IMR-90 (cell line): ENCODE results near the gene TAF3. TPM values are rescaled to one million over a fixed set of nuclear protein-coding genes. Genes with fewer than 3 reads are reported as not detected.

Source experiments
- ATAC-seq: fragments of 200-7000 bp; cut with Tn5 transposase; 2 replicates; pipeline ENCODE4 v1.9.1; 2020; ENCODE audit warnings: low read depth, mild to moderate bottlenecking, moderate library complexity
- BruUV-seq: library from RNA; stranded (reverse); fragments of 400-500 nt; replicated peaks from 2 replicates; lab custom pipeline; 2021; lab: Mats Ljungman, UMichigan
- CTCF ChIA-PET: fragments of 300-600 bp; formaldehyde crosslinking; extraction: SDS; loops from one replicate; lab custom pipeline; 2021; ENCODE audit warnings: antibody characterized with exemption; lab: Yijun Ruan, JAX
- POLR2A ChIA-PET: fragments of 300-600 bp; sonication (Branson Sonifier 250); formaldehyde crosslinking; loops from one replicate; lab custom pipeline; 2022; ENCODE audit warnings: antibody characterized with exemption; ENCODE audit not compliant: unreplicated experiment; lab: Charles Lee
- DNase-seq: peaks from one replicate; pipeline ENCODE4 v3.0.0; 2013
- H2AFZ ChIP-seq: replicated peaks from 2 replicates; pipeline ENCODE3; 2013; ENCODE audit warnings: low read length, mild to moderate bottlenecking; ENCODE audit not compliant: poor library complexity
- H2AK5ac ChIP-seq: 2 replicates; pipeline ENCODE4 v1.6.1; 2013; ENCODE audit warnings: low read depth, low read length, inconsistent platforms
- H2AK9ac ChIP-seq: replicated peaks from 2 replicates; pipeline ENCODE3; 2013; ENCODE audit warnings: mild to moderate bottlenecking, low read depth, low read length, moderate library complexity; ENCODE audit not compliant: poor library complexity
- H2BK120ac ChIP-seq: 2 replicates; pipeline ENCODE4 v1.6.1; 2013; ENCODE audit warnings: low read depth, low read length, inconsistent platforms
- H2BK15ac ChIP-seq: 3 replicates; pipeline ENCODE4 v1.6.1; 2013; ENCODE audit warnings: low read depth, low read length, inconsistent platforms
- H2BK20ac ChIP-seq: 2 replicates; pipeline ENCODE4 v1.6.1; 2013; ENCODE audit warnings: low read depth, mild to moderate bottlenecking, inconsistent platforms, low read length, moderate library complexity
- H2BK5ac ChIP-seq: 2 replicates; pipeline ENCODE4 v1.6.1; 2013; ENCODE audit warnings: mild to moderate bottlenecking, low read depth, low read length, inconsistent platforms; ENCODE audit not compliant: poor library complexity, severe bottlenecking
- H3K14ac ChIP-seq: replicated peaks from 2 replicates; pipeline ENCODE4 v1.6.1; 2013; ENCODE audit warnings: low read depth, low read length, inconsistent platforms
- H3K18ac ChIP-seq: 2 replicates; pipeline ENCODE4 v1.6.1; 2013; ENCODE audit warnings: low read depth, low read length, control low read depth
- H3K23ac ChIP-seq: 2 replicates; pipeline ENCODE4 v1.6.1; 2013; ENCODE audit warnings: low read depth, low read length, inconsistent platforms
- H3K27ac ChIP-seq: 2 replicates; pipeline ENCODE4 v1.5.1; 2013; ENCODE audit warnings: mild to moderate bottlenecking, control low read depth, low read length; ENCODE audit not compliant: insufficient read depth
- H3K27me3 ChIP-seq: 2 replicates; pipeline ENCODE4 v1.6.1; 2013; ENCODE audit warnings: low read length; ENCODE audit not compliant: control insufficient read depth, insufficient read depth
- H3K36me3 ChIP-seq: 2 replicates; pipeline ENCODE4 v1.6.1; 2013; ENCODE audit warnings: low read length, mixed read lengths; ENCODE audit not compliant: control insufficient read depth, insufficient read depth
- H3K4ac ChIP-seq: 2 replicates; pipeline ENCODE4 v1.6.1; 2013; ENCODE audit warnings: low read depth, low read length, inconsistent platforms
- H3K4me1 ChIP-seq: 2 replicates; pipeline ENCODE4 v1.6.1; 2013; ENCODE audit warnings: low read length, mixed read lengths; ENCODE audit not compliant: control insufficient read depth, insufficient read depth
- H3K4me2 ChIP-seq: 2 replicates; pipeline ENCODE4 v1.6.1; 2013; ENCODE audit warnings: low read depth, mild to moderate bottlenecking, control low read depth, low read length, moderate library complexity
- H3K4me3 ChIP-seq: 2 replicates; pipeline ENCODE4 v1.5.1; 2013; ENCODE audit warnings: low read depth, mild to moderate bottlenecking, control low read depth, low read length, moderate library complexity; ENCODE audit not compliant: insufficient read depth
- H3K56ac ChIP-seq: 2 replicates; pipeline ENCODE4 v1.6.1; 2013; ENCODE audit warnings: low read length, inconsistent platforms; ENCODE audit not compliant: insufficient read depth; ENCODE audit errors: extremely low read depth
- H3K79me1 ChIP-seq, 2 experiments: 2 replicates each; pipeline ENCODE4 v1.6.1; 2013; ENCODE audit warnings: low read length in 2 of 2, inconsistent platforms in 1 of 2, low read depth in 1 of 2
- H3K9ac ChIP-seq: 2 replicates; pipeline ENCODE4 v1.6.1; 2013; ENCODE audit warnings: low read depth, low read length, control low read depth
- H3K9me1 ChIP-seq: 2 replicates; pipeline ENCODE4 v1.6.1; 2013; ENCODE audit warnings: low read length, inconsistent platforms; ENCODE audit not compliant: insufficient read depth
- H3K9me3 ChIP-seq: 2 replicates; pipeline ENCODE4 v1.6.1; 2013; ENCODE audit warnings: low read length; ENCODE audit not compliant: control insufficient read depth, insufficient read depth
- H4K20me1 ChIP-seq: 2 replicates; pipeline ENCODE4 v1.6.1; 2013; ENCODE audit warnings: low read length, inconsistent platforms; ENCODE audit not compliant: insufficient read depth
- H4K5ac ChIP-seq: 2 replicates; pipeline ENCODE4 v1.6.1; 2013; ENCODE audit warnings: mild to moderate bottlenecking, low read depth, low read length, control low read depth
- H4K8ac ChIP-seq, 2 experiments: 2 replicates each; pipeline ENCODE4 v1.6.1; 2013; ENCODE audit warnings: low read depth in 2 of 2, low read length in 2 of 2, control low read depth in 1 of 2, inconsistent platforms in 1 of 2
- H4K91ac ChIP-seq: 2 replicates; pipeline ENCODE4 v1.6.1; 2013; ENCODE audit warnings: low read depth, low read length, inconsistent platforms; ENCODE audit not compliant: insufficient read depth
- BHLHE40 ChIP-seq: fragments of 150-350 bp; IDR thresholded peaks from 2 replicates; pipeline ENCODE4 v1.6.1; 2016; ENCODE audit warnings: mild to moderate bottlenecking, low read depth, low read length
- CEBPB ChIP-seq: IDR thresholded peaks from 2 replicates; pipeline ENCODE4 v1.6.1; 2012; ENCODE audit warnings: low read depth, low read length, improper control_type of control experiment
- ELK1 ChIP-seq: fragments of 150-350 bp; IDR thresholded peaks from 2 replicates; pipeline ENCODE4 v1.6.1; 2016; ENCODE audit warnings: low read depth, mild to moderate bottlenecking, low read length, moderate library complexity, borderline replicate concordance
- MAFK ChIP-seq: IDR thresholded peaks from 2 replicates; pipeline ENCODE4 v1.6.1; 2012; ENCODE audit warnings: low read depth, low read length, improper control_type of control experiment
- MXI1 ChIP-seq: IDR thresholded peaks from 2 replicates; pipeline ENCODE4 v1.6.1; 2012; ENCODE audit warnings: low read depth, mild to moderate bottlenecking, low read length, moderate library complexity, borderline replicate concordance
- POLR2A ChIP-seq: IDR thresholded peaks from 2 replicates; pipeline ENCODE4 v1.6.1; 2012; ENCODE audit warnings: mild to moderate bottlenecking, low read depth, low read length
- RCOR1 ChIP-seq: IDR thresholded peaks from 2 replicates; pipeline ENCODE4 v1.6.1; 2012; ENCODE audit warnings: mild to moderate bottlenecking, low read length, improper control_type of control experiment; ENCODE audit not compliant: insufficient replicate concordance
- RFX5 ChIP-seq: IDR thresholded peaks from 2 replicates; pipeline ENCODE4 v1.8.0; 2012; ENCODE audit warnings: low read depth, mild to moderate bottlenecking, low read length, moderate library complexity
- SMC3 ChIP-seq: fragments of 150-350 bp; IDR thresholded peaks from 2 replicates; pipeline ENCODE4 v1.6.1; 2016; ENCODE audit warnings: low read depth, mild to moderate bottlenecking, antibody characterized with exemption, low read length, moderate library complexity
- WGBS, 2 experiments: methylation state at CpG; one replicate each; pipeline versions ENCODE4 v1.1.5 to v1.1.7; 2013; ENCODE audit warnings: missing lambda C conversion rate in 2 of 2; ENCODE audit not compliant: insufficient read length in 1 of 2; ENCODE audit errors: extremely low coverage in 2 of 2; 5-methylcytosine and 5-hydroxymethylcytosine counted together
- dilution Hi-C: fragments of 300-500 bp; cut with HindIII; formaldehyde crosslinking; loops from one replicate; pipeline ENCODE4 v1.14.3; 2018; ENCODE audit warnings: low sequenced_read_pairs; ENCODE audit not compliant: unreplicated experiment
- in situ Hi-C: fragments of 300-500 bp; cut with MboI; formaldehyde crosslinking; loops from 3 replicates; pipeline ENCODE4 v1.14.3; 2019; ENCODE audit warnings: low sequenced_read_pairs, inconsistent platforms, mixed read lengths
- intact Hi-C: fragments of 100-400 bp; cut with micrococcal nuclease; formaldehyde crosslinking; loops from 2 replicates; pipeline ENCODE4 v1.10.0; 2022
- polyA plus RNA-seq, 3 experiments: library from polyadenylated mRNA; depleted of rRNA; stranded (reverse); fragments of >200 nt; gene quantifications; 2 replicates each; pipeline ENCODE4 v1.2.3, GENCODE V29; 2012; ENCODE audit warnings: low replicate concordance in 1 of 3
- total RNA-seq: library from RNA; depleted of rRNA; stranded (reverse); fragments of >200 nt; gene quantifications from 2 replicates; pipeline ENCODE4 v1.2.3, GENCODE V29; 2012

TAF3 gene
- total and polyA plus RNA-seq, 2 of the 4 experiments (the other 2 are of a cell fraction), result 1.4 to 2.3 TPM

GRCh38 chr10:7876541-7877127 is 58.3 kb downstream of the TAF3 start:
- Histone ChIP-seq H2AK9ac (no peak overlapping the region), H3K56ac (no peak overlapping the region), H3K9me3 (no peaks in the 10 kb centered on the region), H4K8ac (no peak overlapping the region), H3K27ac (no peak overlapping the region), H2BK5ac (no peak overlapping the region), H3K4me1 (no peaks in the 10 kb centered on the region), H3K36me3 (no peaks in the 10 kb centered on the region), H2BK120ac (no peak overlapping the region), H3K9me1 (no peaks in the 10 kb centered on the region), H3K79me1 (peaks cover 0 to 3% of the 10 kb centered on the region in 2 experiments; a peak in 3 of 4 replicates), H2AFZ (no peak overlapping the region), H3K14ac (no peak overlapping the region), H4K5ac (no peak overlapping the region), H3K18ac (no peak overlapping the region), H3K4me3 (no peak overlapping the region), H3K4ac (no peak overlapping the region), H4K20me1 (no peaks in the 10 kb centered on the region), H3K27me3 (no peaks in the 10 kb centered on the region), H2BK20ac (no peak overlapping the region), H2AK5ac (no peak overlapping the region), H3K9ac (no peak overlapping the region), H2BK15ac (no peak overlapping the region), H3K23ac (no peak overlapping the region), H3K4me2 (no peak overlapping the region), H4K91ac (no peak overlapping the region)
- POLR2A ChIA-PET, result interaction anchor here (0.7 kb wide), 1 partner anchor 968 kb away, joined by 3 read pairs; no protein-coding TSS in a partner anchor
- no peak for DNase-seq
- in situ Hi-C loops, result no loop called here
- CTCF ChIA-PET, result no interaction called here
- TF ChIP-seq RCOR1 (no peak), RFX5 (no peak), ELK1 (no peak), MXI1 (no peak), CEBPB (no peak), SMC3 (no peak), POLR2A (no peak), MAFK (no peak), BHLHE40 (no peak)
- intact Hi-C loops, result no loop called here
- WGBS, 2 experiments, result no CpG with 5 or more reads among the region's 4 CpGs
- no TSS peak for BruUV-seq
- no peak for ATAC-seq
- dilution Hi-C loops, result no loop called here
